H9 (cell line): ENCODE results near the gene GRIK3. TPM values are rescaled to one million over a fixed set of nuclear protein-coding genes. Genes with fewer than 3 reads are reported as not detected.

Source experiments
- DNase-seq: peaks from one replicate; pipeline ENCODE4 v3.0.0-alpha.2; 2017
- H2AFZ ChIP-seq: one replicate; pipeline ENCODE4 v1.6.1; 2013; ENCODE audit warnings: mild to moderate bottlenecking, low read length, control low read depth, moderate library complexity
- H2AK5ac ChIP-seq: 2 replicates; pipeline ENCODE4 v1.6.1; 2013; ENCODE audit warnings: low read length, control low read depth, mixed read lengths; ENCODE audit not compliant: insufficient read length
- H2BK120ac ChIP-seq: one replicate; pipeline ENCODE4 v1.6.1; 2013; ENCODE audit warnings: low read depth, mild to moderate bottlenecking, low read length, control low read depth, inconsistent platforms; ENCODE audit not compliant: poor library complexity, severe bottlenecking
- H2BK12ac ChIP-seq: 2 replicates; pipeline ENCODE4 v1.6.1; 2013; ENCODE audit warnings: low read length, control low read depth, mixed read lengths, low read depth; ENCODE audit not compliant: insufficient read length
- H2BK15ac ChIP-seq: 2 replicates; pipeline ENCODE4 v1.6.1; 2013; ENCODE audit warnings: low read depth, low read length, control low read depth
- H2BK20ac ChIP-seq: one replicate; pipeline ENCODE4 v1.6.1; 2013; ENCODE audit warnings: low read depth, mild to moderate bottlenecking, low read length, control low read depth, inconsistent platforms; ENCODE audit not compliant: poor library complexity, severe bottlenecking
- H2BK5ac ChIP-seq: 2 replicates; pipeline ENCODE4 v1.6.1; 2013; ENCODE audit warnings: low read length, control low read depth, mixed read lengths; ENCODE audit not compliant: insufficient read length
- H3K14ac ChIP-seq: 2 replicates; pipeline ENCODE4 v1.6.1; 2013; ENCODE audit warnings: low read length, control low read depth; ENCODE audit not compliant: insufficient read depth
- H3K18ac ChIP-seq: 2 replicates; pipeline ENCODE4 v1.6.1; 2013; ENCODE audit warnings: low read depth, mild to moderate bottlenecking, mixed read lengths, low read length, control low read depth; ENCODE audit not compliant: insufficient read length
- H3K23ac ChIP-seq: 2 replicates; pipeline ENCODE4 v1.6.1; 2013; ENCODE audit warnings: low read length, control low read depth, mixed read lengths, low read depth; ENCODE audit not compliant: insufficient read length
- H3K23me2 ChIP-seq: 2 replicates; pipeline ENCODE4 v1.6.1; 2013; ENCODE audit warnings: low read depth, mild to moderate bottlenecking, mixed read lengths, low read length, control low read depth; ENCODE audit not compliant: insufficient read length, poor library complexity, severe bottlenecking
- H3K27ac ChIP-seq: 2 replicates; pipeline ENCODE4 v1.5.1; 2013; ENCODE audit warnings: low read length, control low read depth, mixed read lengths, low read depth; ENCODE audit not compliant: insufficient read length
- H3K27me3 ChIP-seq: 2 replicates; pipeline ENCODE4 v1.6.1; 2013; ENCODE audit warnings: low read length, control low read depth, inconsistent platforms; ENCODE audit not compliant: insufficient read depth
- H3K4ac ChIP-seq: 2 replicates; pipeline ENCODE4 v1.6.1; 2013; ENCODE audit warnings: low read depth, mild to moderate bottlenecking, control low read depth, inconsistent platforms, low read length, moderate library complexity
- H3K4me1 ChIP-seq: 2 replicates; pipeline ENCODE4 v1.6.1; 2013; ENCODE audit warnings: low read length, control low read depth, inconsistent platforms; ENCODE audit not compliant: insufficient read depth
- H3K4me2 ChIP-seq: 2 replicates; pipeline ENCODE4 v1.6.1; 2013; ENCODE audit warnings: low read length, control low read depth, mixed read lengths; ENCODE audit not compliant: insufficient read length, insufficient read depth
- H3K56ac ChIP-seq: 2 replicates; pipeline ENCODE4 v1.6.1; 2013; ENCODE audit warnings: low read depth, mild to moderate bottlenecking, mixed read lengths, low read length, control low read depth; ENCODE audit not compliant: insufficient read length
- H3K79me1 ChIP-seq: 2 replicates; pipeline ENCODE4 v1.6.1; 2013; ENCODE audit warnings: low read depth, mild to moderate bottlenecking, moderate library complexity, low read length, control low read depth, inconsistent platforms; ENCODE audit not compliant: insufficient read depth, poor library complexity, severe bottlenecking
- H3K79me2 ChIP-seq: 2 replicates; pipeline ENCODE4 v1.6.1; 2013; ENCODE audit warnings: low read length, control low read depth, inconsistent platforms; ENCODE audit not compliant: insufficient read depth
- H3K9ac ChIP-seq: 2 replicates; pipeline ENCODE4 v1.6.1; 2013; ENCODE audit warnings: low read length, control low read depth, mixed read lengths; ENCODE audit not compliant: insufficient read length; ENCODE audit errors: extremely low read depth
- H3K9me3 ChIP-seq: one replicate; pipeline ENCODE4 v1.6.1; 2013; ENCODE audit warnings: low read depth, low read length, inconsistent platforms; ENCODE audit not compliant: control insufficient read depth
- H3T11ph ChIP-seq: one replicate; pipeline ENCODE4 v1.6.1; 2013; ENCODE audit warnings: mild to moderate bottlenecking, low read length, control low read depth, inconsistent platforms
- H4K20me1 ChIP-seq: one replicate; pipeline ENCODE4 v1.6.1; 2013; ENCODE audit not compliant: control insufficient read depth, insufficient read length, insufficient read depth
- H4K5ac ChIP-seq: 2 replicates; pipeline ENCODE4 v1.6.1; 2013; ENCODE audit warnings: low read depth, mild to moderate bottlenecking, mixed read lengths, low read length, control low read depth; ENCODE audit not compliant: insufficient read length
- H4K8ac ChIP-seq: replicated peaks from 2 replicates; pipeline ENCODE4 v1.6.1; 2013; ENCODE audit warnings: low read length, control low read depth, mixed read lengths, low read depth; ENCODE audit not compliant: insufficient read length
- H4K91ac ChIP-seq: 2 replicates; pipeline ENCODE4 v1.6.1; 2013; ENCODE audit warnings: low read depth, mild to moderate bottlenecking, moderate library complexity, mixed read lengths, low read length, control low read depth; ENCODE audit not compliant: insufficient read length
- H3K27ac Mint-ChIP-seq, 3 experiments: 2 replicates in 2 of 3; 3 replicates in 1 of 3; pipeline ENCODE4 v1.8.0; 2020 to 2021; ENCODE audit warnings: mixed read lengths in 3 of 3, mild to moderate bottlenecking in 1 of 3, moderate library complexity in 1 of 3
- H3K27me3 Mint-ChIP-seq: 2 replicates; pipeline ENCODE4 v1.8.0; 2021; ENCODE audit warnings: low read depth, mild to moderate bottlenecking, moderate library complexity, mixed read lengths
- H3K36me3 Mint-ChIP-seq, 3 experiments: 2 replicates in 2 of 3; 3 replicates in 1 of 3; pipeline ENCODE4 v1.8.0; 2020 to 2021; ENCODE audit warnings: low read depth in 3 of 3, mixed read lengths in 3 of 3; ENCODE audit not compliant: insufficient read depth in 1 of 3
- H3K4me1 Mint-ChIP-seq, 2 experiments: 2 replicates each; pipeline ENCODE4 v1.8.0; 2020; ENCODE audit warnings: mixed read lengths in 2 of 2
- H3K4me3 Mint-ChIP-seq, 2 experiments: 2 replicates in 1 of 2; 3 replicates in 1 of 2; pipeline ENCODE4 v1.8.0; 2020 to 2021; ENCODE audit warnings: mild to moderate bottlenecking in 2 of 2, mixed read lengths in 2 of 2, moderate library complexity in 1 of 2
- H3K9me3 Mint-ChIP-seq, 2 experiments: 2 replicates in 1 of 2; 3 replicates in 1 of 2; pipeline ENCODE4 v1.8.0; 2020; ENCODE audit warnings: mild to moderate bottlenecking in 2 of 2, mixed read lengths in 2 of 2, moderate library complexity in 1 of 2
- WGBS: extraction: QIAGEN DNeasy Blood & Tissue Kit; methylation state at CpG from one replicate; pipeline ENCODE4 v1.1.7; 2013; ENCODE audit warnings: missing lambda C conversion rate, low lambda C conversion rate, mixed read lengths; ENCODE audit not compliant: insufficient read length; ENCODE audit errors: extremely low coverage; 5-methylcytosine and 5-hydroxymethylcytosine counted together
- total RNA-seq: library from RNA; stranded (reverse); gene quantifications from 2 replicates; pipeline ENCODE4 v1.2.1, GENCODE V29; 2021
- TF ChIP-seq, protein P1 (sequence below): fragments of 200-600 bp; sonication (generic); conservative IDR thresholded peaks from 3 replicates; pipeline ENCODE4 v1.8.0; 2021; ENCODE audit warnings: antibody characterized with exemption, mild to moderate bottlenecking

GRIK3 gene
- total RNA-seq, 1 experiment from 2014 or later = 1.7 TPM

DNA sequence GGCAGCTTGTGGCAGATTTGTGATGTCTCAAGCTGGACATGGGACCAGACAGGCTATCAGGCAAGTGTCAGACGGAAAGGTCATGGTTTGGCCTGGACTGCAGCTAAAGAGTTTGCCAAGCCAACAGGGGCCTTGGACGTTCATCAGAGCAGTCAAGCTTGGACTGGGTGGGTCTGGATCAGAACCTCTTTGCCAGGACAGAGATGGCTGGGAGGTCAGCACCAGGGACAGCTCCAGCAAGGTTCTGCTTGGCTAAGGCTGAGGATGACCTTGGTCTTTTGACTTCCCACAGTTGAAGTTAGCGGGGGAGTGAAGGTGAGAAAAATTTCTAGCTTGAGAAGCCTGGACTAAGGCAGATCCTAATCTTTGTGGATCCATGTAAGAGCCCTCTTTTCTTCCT lies 68.1 kb downstream of the GRIK3 start:
- Histone ChIP-seq H2AK5ac (no peak overlapping the region), H2BK20ac (no peak overlapping the region), H3K56ac (no peak overlapping the region), H3K79me2 (no peaks in the 10 kb centered on the region), H4K5ac (no peak overlapping the region), H3K9me3 (no peaks in the 10 kb centered on the region), H4K91ac (no peak overlapping the region), H2BK15ac (no peak overlapping the region), H3K27ac (no peak overlapping the region), H3K4me2 (no peak overlapping the region), H3K27me3 (no peaks in the 10 kb centered on the region), H2AFZ (no peak overlapping the region), H3T11ph (no peak overlapping the region), H3K4ac (no peak overlapping the region), H2BK12ac (no peak overlapping the region), H3K14ac (no peak overlapping the region), H3K23ac (no peak overlapping the region), H3K23me2 (no peaks in the 10 kb centered on the region), H3K9ac (no peak overlapping the region), H3K4me1 (no peaks in the 10 kb centered on the region), H3K18ac (no peak overlapping the region), H2BK120ac (no peak overlapping the region), H4K20me1 (no peaks in the 10 kb centered on the region), H4K8ac (no peak overlapping the region), H2BK5ac (no peak overlapping the region), H3K79me1 (no peaks in the 10 kb centered on the region)
- peaks cover 9 to 16% of the 10 kb centered on the region in 2 experiments for H3K4me1 Mint-ChIP-seq
- DNase-seq = peak; percentile 58
- no peaks in the 10 kb centered on the region for H3K9me3 Mint-ChIP-seq
- no peak overlapping the region for H3K4me3 Mint-ChIP-seq
- peaks cover 19% of the 10 kb centered on the region for H3K27me3 Mint-ChIP-seq
- WGBS = no CpG with 5 or more reads among the region's 3 CpGs
- H3K27ac Mint-ChIP-seq = no peak overlapping the region
- no peaks in the 10 kb centered on the region; a peak in 1 of 7 replicates for H3K36me3 Mint-ChIP-seq
- TF ChIP-seq, protein P1, sequence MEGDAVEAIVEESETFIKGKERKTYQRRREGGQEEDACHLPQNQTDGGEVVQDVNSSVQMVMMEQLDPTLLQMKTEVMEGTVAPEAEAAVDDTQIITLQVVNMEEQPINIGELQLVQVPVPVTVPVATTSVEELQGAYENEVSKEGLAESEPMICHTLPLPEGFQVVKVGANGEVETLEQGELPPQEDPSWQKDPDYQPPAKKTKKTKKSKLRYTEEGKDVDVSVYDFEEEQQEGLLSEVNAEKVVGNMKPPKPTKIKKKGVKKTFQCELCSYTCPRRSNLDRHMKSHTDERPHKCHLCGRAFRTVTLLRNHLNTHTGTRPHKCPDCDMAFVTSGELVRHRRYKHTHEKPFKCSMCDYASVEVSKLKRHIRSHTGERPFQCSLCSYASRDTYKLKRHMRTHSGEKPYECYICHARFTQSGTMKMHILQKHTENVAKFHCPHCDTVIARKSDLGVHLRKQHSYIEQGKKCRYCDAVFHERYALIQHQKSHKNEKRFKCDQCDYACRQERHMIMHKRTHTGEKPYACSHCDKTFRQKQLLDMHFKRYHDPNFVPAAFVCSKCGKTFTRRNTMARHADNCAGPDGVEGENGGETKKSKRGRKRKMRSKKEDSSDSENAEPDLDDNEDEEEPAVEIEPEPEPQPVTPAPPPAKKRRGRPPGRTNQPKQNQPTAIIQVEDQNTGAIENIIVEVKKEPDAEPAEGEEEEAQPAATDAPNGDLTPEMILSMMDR = no peak
